Activated CD4-positive, CD25-positive, alpha-beta regulatory T cell (primary cell): ENCODE results near the gene ANKRD11.

Experiments
- DNase-seq, 4 experiments: peaks; one replicate each; lab custom pipeline; 2025; lab: John Stamatoyannopoulos, UW

ANKRD11 gene

DNA sequence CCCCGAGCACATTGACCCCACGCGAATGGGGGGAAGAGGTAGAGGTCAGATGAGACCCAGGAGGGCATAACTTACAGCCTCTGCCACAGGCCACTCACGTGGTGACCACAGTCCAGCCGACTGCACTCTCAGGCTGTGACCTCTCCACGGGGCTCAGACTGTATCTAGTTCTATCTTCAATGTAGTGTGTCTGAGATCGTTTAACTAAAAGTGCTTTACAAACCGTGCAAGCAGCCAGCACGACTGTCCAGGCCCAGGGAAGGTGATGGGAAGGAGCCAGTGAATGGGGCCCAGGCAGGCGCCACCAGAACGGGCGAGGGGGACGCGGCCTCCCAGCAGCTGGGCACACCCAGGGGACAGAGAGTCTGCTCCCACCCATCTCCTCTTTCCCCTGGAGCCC lies 108.6 kb downstream of the ANKRD11 start:
- no peak for DNase-seq

DNA sequence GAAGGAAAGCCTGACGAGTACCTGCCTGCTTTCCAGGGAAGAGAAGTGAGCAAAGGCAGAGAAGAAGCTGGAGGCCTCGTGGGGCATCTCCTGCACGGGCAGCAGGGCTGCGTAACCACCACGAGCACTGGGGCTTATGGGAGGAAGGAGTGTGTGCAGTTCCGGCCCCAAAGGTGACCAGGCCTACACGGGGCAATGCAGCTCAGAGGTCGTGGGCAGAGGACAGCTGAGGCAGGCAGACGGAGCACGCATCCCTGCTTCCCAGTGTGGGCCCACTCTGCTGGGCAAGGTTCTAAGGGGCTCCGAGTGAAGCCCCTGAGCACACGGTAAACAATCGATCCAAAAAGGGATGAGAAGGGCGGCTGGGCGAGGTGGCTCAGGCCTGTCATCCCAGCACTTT lies 109.7 kb downstream of the ANKRD11 start:
- DNase-seq, result no peak

DNA sequence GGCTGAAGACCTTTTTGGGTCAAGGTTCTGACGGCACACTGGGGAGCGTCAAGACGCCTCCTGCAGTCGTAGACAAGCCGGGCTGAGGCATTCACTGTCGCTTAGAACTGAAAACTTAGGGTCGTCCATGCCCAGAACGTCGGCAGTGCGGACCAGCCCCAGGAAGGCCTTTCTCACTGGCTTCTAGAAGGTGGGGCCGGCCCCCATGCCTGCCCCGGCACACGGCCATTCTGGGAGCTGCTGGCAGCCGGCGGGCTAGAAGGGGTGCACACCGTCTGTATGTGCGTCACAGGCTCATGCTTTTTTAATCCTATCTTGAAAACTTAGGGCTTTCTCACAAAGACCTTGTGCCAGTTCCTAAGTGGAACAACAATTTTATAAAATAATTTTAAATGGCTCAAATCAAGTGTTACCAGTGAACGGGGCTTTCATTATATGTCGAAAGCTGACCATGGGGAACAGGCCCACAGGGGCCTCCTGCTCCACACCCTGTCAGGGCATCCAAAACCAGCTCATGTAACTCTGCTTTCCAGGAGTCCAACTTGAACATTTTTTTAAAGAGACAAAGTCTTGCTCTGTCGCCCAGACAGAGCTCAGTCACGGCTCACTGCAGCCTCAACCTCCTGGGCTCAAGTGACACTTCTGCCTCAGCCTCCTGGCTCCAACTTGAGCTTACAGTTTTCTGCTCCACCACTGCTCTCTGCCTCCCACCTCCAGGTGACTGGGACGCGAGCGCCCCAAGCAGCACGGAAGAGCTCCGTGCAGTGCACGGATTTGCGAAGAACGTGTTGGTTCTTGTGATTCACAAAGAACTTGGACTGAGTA lies 111.2 kb downstream of the ANKRD11 start:
- no peak for DNase-seq

DNA sequence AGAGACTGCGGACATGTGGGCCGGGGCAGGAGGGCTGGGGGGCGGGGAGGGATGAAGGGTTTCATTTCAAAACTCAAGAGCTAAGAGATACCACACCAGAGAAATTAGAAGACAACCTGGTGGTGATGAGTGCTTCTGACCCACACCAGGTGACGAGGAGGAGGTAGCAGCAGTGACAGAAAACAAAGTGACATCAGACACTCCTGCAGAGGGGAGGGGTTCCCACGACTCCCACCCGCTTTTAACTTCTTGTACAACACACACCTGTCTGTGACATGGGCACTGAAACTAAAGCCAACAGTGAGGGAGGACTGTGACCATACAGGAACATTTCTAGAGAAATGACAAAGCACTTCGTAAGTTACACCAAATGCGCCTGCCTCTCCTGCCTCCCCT lies 112.9 kb downstream of the ANKRD11 start:
- no peak for DNase-seq

DNA sequence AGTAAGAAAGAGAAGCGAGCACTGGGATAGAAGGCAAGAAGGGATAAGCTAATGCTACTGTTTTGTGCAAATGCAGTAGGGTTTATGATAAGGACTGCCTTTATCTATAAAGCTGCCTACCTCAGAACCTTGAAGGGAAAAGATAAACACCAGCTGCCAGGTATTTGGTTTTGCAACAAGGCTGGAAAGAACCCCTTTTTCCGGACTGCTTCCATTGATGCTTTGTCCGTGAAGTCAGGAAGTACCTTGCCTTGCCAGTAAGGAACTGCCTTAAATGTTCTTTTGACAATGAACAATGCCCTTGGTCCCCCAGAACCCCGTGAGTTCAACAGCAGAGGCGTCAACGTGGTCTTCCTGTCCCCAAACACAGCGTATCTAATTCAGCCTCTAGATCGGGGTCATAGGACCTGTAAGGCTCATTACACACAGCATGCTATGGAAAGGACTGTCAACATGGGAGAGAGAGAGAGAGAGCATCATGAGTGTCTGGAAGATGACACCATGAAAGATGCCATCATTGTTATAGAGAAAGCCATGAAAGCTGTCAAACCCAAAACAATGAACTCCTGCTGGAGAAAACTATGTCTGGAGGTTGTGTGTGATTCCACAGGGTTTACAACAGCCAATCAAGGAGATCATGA lies 113.4 kb downstream of the ANKRD11 start:
- DNase-seq, result no peak

DNA sequence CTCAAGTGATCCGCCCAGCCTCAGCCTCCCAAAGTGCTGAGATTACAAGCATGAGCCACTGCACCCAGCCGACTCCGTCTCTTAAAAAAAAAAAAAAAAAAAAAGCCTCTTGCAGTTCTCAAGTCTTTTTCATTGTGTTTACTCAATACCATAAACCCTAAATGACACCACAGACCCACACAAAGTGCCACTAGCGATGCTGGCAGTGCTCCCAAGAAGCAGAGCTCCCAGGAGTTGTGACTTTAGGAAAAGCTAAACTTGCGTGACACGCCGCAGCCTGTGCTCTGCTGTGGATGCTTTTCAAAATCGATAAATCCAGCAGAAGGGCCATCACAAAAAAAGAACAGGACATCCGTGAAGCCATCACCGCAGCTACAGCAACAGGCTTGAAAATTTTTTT lies 114.7 kb downstream of the ANKRD11 start:
- no peak for DNase-seq

DNA sequence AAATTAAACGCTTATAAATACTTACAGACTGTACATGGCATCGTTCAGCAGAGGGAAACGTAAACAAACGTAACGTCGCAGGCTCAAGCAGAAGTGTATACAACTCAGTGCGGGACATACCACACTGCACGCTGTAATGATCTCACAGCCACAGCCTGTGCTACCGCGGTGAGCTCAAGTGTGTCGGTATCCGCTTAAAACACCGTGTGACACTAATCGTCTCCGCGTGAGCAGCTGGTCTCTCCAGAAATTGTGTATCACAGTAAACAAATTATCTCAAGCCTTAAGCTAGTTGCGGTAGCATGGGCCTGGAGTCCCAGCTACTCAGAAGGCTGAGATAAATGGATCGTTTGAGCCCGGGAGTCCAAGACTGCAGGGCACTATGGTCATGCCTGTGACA lies 115.3 kb downstream of the ANKRD11 start:
- no peak for DNase-seq

DNA sequence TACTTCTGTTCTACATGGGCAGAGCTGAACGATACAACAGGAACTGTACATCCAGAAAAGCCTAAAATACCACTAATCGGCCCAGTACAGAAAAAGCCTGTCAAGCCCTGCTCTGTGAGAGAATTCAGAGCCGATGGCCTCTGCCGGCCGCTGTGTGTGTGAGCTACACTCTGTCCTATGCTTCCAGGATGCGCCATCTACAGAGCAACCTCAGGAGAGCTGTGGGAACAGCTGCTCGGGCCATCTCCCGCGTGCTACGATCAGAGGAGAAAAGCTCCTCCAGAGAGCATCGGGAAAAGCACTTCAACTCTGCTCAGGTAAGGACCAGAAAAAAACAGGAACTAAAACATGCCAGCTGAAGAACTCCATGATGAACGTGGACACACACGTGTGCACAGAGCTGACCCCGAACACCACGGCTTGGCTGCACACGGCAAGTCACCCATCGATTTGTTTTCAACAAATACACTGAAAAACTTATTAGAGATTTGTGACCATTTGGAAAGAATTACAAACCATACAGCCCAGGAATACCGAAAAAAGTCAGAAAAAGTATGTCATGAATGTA lies 115.9 kb downstream of the ANKRD11 start:
- DNase-seq, result no peak

DNA sequence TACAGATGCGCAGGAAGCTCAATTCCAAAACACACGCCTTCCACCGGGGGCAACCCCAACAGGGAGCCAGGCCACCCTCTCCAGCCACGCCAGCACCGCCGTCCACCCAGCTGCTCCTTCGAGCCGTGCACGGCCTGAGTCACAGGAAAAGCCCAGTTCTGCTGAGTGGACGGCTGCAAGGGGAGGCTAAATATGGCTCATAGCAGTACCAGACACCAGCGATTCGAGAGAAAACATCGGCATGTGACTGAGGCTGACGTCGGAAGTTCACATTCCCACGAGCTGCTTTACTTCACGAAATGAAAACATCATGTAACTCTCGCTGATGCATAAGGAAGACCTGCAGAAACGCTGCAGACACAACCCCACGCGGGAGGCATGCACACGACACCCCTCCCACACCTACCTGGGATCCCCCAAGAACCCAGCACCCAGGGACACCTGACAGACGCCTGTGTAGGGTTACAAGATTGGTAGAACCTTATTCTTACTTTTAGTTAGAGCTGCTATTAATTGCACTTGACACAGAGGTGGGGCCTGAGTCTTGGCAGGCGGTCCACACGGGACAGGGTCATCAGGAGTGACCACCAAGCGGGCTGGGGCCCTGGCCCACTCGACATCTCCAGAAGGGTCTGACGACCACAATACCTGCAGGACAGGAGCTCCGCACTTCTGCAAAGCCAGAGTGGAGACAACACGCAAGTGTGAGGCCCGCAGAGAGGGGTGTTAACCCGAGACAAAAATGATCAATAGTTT lies 116.8 kb downstream of the ANKRD11 start:
- no peak for DNase-seq

DNA sequence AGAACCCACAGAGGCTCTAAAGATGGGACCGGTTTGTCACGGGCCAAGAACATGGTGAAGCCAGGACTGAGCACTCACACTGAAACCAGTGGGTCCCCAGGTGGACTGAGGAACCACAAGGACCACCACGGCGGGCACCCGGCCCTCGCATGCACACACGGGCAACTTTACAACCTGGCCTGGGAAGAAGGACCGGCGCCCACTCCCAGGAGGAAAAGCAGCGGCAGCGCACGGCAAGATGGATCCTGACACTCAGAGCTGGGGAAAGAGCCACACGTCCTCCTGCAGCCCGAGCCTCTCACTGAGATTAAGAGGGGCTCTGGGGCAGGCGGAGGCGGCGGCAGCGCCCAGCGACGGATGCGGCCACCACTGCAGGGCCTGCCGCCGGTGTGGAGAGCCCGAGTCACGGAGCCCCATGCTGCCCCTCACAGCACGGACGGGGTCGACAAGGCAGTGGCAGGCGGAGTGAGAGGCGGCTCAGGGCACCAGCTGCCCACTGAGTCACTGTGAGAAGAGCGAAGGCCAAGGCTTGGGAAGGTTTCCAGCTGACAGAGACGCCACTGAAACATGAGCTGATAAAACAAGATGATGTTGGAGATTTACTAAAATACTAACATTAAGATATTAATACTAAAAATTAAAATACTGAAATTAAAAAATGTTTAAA lies 118.3 kb downstream of the ANKRD11 start:
- no peak for DNase-seq

DNA sequence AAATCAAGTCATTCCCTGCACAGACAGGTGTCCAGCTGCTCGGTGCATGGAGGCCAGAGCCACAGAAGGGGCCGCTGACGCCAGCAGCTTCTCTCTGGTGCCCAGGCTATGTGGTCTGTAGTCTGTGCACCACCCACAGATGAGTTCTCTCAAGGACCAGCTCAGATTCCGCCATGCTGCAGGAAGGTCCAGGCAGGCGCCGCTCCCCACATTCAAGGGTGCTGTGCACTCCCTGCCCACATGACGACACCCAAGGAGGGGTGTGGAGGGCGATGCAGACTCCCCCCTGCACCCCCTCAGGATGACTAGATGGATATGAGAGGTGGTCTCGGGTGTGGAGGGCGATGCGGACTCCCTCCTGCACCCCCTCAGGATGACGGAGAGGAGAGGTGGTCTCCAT lies 119.0 kb downstream of the ANKRD11 start:
- no peak for DNase-seq

DNA sequence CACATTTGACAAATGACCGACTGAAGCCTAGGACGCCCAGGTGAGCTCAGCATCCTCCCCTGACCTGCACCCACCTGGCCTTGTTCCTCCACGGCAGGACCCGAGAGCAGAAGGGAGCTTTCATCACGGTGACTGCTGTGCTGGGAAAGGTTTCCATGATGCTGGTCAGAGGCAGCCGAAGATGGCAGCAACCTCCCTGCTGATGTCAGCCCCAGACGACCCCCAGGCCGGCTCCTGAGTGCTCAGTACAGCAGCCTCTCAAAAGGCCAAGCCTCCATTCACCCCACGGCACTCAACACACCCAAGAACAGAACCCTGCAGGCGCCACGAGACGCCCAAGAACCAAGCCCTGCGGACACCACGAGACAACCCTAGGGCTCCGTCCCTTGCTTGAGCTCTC lies 119.8 kb downstream of the ANKRD11 start:
- no peak for DNase-seq

DNA sequence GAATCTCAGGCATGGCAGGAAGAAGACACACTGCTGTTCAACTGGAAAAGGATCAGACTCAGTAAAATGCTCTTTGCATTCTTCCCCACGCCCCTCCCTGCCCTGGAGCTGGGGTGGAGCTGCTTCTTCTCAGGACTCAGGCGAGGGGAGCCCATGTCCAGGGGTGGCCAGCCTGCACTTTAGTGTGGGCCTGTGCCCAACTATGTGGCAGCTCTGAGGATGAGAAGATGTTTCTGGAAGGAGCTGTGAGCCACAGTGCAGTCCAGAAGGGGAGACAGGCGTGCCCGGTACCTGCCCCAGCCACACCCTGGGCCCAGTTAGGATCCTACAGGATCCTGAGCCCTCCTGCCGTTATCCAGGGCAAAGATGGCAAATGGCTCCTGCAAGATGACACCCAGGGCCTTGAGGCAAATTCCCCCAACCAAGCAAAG lies 120.3 kb downstream of the ANKRD11 start:
- no peak for DNase-seq

DNA sequence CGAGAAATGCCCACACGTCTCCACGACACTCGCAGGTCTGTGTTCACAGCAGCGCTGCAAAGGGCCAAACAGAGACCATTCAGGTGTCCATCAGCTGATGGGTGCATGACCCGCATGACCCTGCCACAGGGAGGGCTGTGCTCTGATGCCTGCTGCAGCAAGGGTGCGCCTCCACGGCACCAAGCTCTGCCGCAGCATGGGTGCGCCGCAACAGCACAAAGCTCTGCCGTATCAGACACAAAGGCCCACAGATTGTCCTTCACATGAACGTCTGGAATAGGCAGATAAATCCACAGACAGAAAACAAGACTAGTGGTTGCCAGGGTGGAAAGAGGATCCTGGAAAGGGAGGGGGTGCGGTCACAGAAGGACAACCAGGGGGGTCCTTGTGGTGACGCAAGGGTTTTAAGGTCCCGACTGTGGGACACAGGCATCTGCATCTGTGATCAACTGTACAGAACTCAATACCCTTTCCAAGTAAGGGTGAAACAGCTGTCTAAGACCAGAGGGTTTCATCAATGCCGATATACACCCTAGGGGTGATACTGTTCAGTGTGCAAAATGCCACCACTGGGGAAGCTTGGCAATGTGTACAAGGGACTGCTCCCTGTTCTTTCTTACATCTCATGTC lies 121.0 kb downstream of the ANKRD11 start:
- DNase-seq, result no peak

DNA sequence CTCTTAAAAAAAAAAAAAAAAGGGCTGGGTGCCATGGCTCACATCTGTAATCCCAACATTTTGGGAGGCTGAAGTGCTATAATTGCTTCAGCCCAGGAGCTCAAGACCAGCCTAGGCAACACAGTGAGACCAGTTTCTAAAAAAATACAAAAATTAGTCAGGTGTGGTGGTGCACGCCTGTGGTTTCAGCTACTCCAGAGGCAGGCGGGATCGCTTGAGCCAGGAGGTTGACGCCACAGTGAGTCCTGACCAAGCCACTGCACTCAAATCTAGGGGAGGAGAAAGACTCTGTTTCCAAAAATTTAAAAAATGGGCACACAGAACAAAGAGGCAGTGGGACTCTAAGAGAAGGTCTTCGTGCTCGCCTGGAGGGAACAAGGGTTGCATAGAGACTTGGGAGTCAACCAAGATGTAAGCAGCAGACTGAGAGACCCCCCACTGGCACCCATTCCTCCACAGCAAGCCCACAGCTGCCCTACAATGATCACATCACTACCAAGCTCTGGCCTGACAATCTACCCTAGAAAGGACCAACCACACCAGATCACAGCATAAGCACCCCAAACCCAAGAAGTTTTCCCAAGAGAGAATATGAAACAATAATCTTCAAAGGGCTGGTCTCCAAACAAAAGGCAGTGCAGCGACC lies 121.6 kb downstream of the ANKRD11 start:
- no peak for DNase-seq

DNA sequence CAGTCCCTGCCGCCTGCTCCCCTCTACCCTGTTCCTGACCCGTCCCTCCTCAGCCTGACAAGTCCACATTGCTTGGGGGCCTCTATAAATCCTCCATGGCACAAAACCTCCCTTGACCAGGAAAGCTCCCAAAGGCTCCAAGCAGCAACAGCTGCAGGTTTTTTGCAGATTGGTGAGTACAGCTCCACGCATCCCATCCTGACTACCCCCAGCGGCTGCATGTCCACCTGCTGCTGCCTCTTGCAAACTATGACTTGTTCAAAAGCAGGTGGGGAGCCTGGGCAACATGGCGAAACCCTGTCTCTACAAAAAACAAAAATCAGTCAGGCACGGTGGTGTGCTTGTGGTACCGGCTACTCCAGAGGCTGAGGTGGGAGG lies 122.8 kb downstream of the ANKRD11 start:
- DNase-seq, result no peak

DNA sequence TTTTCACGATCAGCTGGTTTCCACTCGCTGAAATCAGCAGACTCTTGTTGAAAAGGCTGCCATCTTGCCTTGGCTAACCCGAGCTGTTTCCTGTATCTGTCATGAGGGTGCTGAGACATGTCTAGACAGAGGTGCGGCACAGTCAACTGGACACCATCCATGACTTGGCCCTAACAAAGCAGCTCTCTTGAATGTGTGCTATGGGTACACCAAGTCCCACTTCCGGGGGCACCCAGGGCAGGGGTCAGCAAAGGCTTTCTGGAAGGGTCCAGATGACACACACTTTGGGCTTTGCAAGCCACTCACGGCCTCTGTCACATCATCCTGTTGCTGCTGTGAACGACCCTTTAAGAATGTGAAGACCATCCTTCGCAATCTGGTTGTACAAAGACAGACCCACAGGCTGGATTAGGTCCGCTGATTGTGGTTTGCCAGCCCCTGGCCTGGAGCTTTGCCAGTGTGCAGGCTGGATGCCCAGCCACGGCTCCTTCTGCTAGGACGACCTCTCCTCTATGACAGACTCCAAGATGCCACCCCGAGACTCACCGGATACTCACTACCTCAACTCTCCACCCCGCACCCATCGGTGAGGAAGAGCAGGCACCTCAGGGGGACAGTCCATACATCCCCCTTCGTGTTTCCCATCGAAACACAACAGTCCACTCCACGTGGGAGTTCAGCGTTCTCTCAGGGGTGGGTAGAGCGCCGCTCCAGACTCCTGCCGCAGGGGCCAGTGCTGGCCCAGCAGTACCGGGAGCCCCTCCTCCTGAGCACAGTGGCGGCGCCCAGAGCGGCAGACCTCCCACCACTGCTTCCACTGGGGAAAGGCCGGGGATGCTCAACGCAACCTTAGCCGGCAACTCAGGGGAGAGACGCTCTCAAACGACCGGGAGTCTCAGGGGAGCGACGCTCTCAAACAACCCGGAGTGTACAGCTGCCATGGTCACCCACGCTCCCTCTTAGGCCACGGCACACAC lies 123.5 kb downstream of the ANKRD11 start:
- no peak for DNase-seq

DNA sequence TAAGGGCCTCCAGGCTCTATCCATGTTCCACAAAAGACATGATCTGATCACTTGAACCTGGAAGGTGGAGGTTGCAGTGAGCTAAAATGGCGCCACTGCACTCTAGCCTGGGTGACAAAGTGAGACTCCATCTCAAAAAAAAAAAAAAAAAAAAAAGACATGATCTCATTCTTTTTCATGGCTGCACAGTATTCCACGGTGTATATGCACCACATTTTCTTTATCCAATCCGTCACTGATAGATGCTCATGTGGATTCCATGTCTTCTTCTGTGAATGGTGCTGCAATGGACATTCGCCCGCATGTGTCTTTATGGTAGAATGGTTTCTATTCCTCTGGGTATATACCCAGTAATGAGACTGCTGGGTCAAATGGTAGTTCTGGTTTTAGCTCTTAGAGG lies 124.4 kb downstream of the ANKRD11 start:
- no peak for DNase-seq

DNA sequence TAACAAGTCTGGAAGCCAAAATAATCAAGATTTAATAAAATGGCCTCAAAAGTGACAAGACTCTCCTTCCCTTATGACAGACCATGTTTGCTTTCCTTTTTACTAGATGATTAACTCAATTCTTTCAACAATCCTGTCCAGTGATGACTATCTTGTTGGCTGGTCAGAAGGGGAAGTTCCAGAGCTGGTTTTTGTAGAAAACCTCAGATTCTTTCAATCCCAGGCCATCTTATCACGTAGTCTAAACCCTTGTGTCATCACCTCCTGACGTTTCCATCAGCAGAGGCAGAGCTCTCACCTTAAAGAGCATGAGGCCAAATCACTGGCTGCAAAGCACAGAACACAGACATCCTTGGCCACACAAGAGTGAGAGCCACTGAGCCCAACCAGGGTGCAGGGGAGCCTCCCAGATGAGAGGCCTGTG lies 125.3 kb downstream of the ANKRD11 start:
- no peak for DNase-seq

DNA sequence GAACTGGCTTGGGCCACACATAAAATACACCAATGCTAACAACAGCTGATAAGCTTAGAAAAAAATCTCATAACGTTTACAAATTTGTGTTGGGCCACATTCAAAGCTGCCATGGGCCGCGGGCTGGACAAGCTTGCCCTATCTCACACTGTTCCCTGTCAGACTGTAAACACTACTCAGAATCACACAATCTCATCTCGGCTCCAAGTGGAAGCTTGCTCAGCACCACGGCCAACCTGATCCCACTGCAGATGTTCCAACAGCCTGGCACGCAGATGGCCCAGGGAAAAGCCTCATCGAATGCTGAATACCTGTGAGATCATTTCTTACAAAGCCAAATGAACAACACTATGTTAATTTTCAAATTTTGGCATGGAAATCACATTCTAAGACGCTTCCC lies 125.8 kb downstream of the ANKRD11 start:
- no peak for DNase-seq
